Measurements from ENCODE around the gene DDX19B.
A peak's percentile ranks its signal among the peaks of the same experiment; 100 is the strongest.

Gene DDX19B

DNA sequence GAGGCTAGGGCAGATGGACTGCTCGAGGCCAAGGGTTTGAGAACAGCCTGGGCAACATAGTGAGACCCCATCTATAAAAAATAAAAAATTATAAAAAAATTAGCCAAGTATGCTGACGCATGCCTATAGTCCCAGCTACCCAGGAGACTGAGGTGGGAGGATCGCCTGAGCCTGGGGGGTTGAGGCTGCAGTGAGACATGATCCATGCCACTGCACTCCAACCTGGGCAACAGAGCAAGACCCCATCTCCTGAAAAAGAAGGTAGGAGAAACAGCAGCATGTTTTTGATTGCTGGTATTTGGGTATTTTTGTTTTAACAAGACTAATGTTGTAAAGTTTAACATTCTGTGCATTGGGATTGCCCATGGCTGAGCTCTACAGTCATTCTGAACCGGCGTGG lies 38.8 kb downstream of the DDX19B start:
- Histone ChIP-seq H3K4me1 (ENCODE audit: insufficient read depth, insufficient read length) (peaks cover 4% of the 10 kb centered on the region), H3K9ac (ENCODE audit: insufficient read length, low read depth) (no peak overlapping the region), H3K9me3 (ENCODE audit: insufficient read depth, low read length) (no peaks in the 10 kb centered on the region), H3K27me3 (ENCODE audit: insufficient read depth, insufficient read length) (no peaks in the 10 kb centered on the region), H3K36me3 (ENCODE audit: insufficient read depth, insufficient read length, low read length) (peaks cover 62% of the 10 kb centered on the region), H3K4me3 (ENCODE audit: insufficient read length, low read depth) (no peak overlapping the region)
- DNase-seq (ENCODE audit: low read depth, low spot score) = no peak
- no peak for TF ChIP-seq SUZ12 (IDR thresholded peaks at IDR 0.05; ENCODE audit: extremely low read depth, insufficient read depth, insufficient read length)
- no peak for TF ChIP-seq ZNF274 (IDR thresholded peaks at IDR 0.05; ENCODE audit: low read depth, low read length)
- no peak for TF ChIP-seq YY1 (IDR thresholded peaks at IDR 0.05; ENCODE audit: insufficient read depth, insufficient read length)

DNA sequence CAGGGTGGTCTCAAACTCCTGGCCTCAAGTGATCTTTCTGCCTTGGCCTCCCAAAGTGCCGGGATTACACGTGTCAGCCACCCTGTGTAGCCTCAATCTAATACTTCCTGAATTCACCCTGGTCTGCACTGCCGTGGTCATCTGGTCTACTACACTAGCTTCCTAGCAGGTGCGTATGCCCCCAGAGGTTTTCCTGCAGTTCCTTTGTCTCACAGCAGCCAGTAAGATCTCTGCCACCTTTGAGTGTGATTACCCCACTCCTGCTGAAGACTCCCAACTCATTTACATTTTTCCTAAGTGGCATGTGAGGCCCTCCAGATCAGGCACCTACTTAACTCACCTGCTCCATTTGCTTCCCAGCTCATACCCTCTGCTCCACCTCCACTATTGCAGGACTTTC lies 42.6 kb downstream of the DDX19B start:
- H3K4me1 ChIP-seq (ENCODE audit: insufficient read depth, insufficient read length) = peaks cover 4% of the 10 kb centered on the region
- DNase-seq (ENCODE audit: low read depth, low spot score) = no peak
- H3K9ac ChIP-seq (ENCODE audit: insufficient read length, low read depth) = no peak overlapping the region
- no peak overlapping the region for H3K4me3 ChIP-seq (ENCODE audit: insufficient read length, low read depth)
- H3K9me3 ChIP-seq (ENCODE audit: insufficient read depth, low read length) = no peaks in the 10 kb centered on the region
- no peak for TF ChIP-seq ZNF274 (IDR thresholded peaks at IDR 0.05; ENCODE audit: low read depth, low read length)
- no peak for TF ChIP-seq SUZ12 (IDR thresholded peaks at IDR 0.05; ENCODE audit: extremely low read depth, insufficient read depth, insufficient read length)
- no peak for TF ChIP-seq YY1 (IDR thresholded peaks at IDR 0.05; ENCODE audit: insufficient read depth, insufficient read length)
- no peaks in the 10 kb centered on the region for H3K27me3 ChIP-seq (ENCODE audit: insufficient read depth, insufficient read length)
- H3K36me3 ChIP-seq (ENCODE audit: insufficient read depth, insufficient read length, low read length) = peaks cover 40% of the 10 kb centered on the region

DNA sequence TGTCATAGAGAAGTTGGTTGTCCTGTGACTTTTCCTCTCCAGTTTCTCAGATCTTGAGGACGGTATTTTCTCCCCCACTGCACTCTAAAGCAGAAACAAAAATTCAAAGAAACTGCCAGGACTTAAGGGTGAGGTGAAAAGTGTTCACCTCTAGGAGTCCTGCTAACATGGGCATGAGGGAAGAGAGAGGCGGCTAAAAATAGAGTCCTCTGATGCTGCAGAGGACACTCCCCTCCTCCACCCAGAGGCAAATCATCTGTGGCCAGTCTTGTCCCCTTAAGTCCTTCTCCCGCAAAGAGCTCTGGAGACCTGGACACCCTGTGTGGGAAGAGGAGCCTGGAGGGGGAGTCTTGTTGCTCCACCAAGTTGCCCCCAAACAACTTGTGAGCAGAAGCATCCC lies 43.0 kb downstream of the DDX19B start:
- Histone ChIP-seq H3K9ac (ENCODE audit: insufficient read length, low read depth) (peak overlapping the region; percentile 24), H3K4me1 (ENCODE audit: insufficient read depth, insufficient read length) (peaks cover 4% of the 10 kb centered on the region), H3K4me3 (ENCODE audit: insufficient read length, low read depth) (no peak overlapping the region), H3K9me3 (ENCODE audit: insufficient read depth, low read length) (no peaks in the 10 kb centered on the region), H3K27me3 (ENCODE audit: insufficient read depth, insufficient read length) (no peaks in the 10 kb centered on the region), H3K36me3 (ENCODE audit: insufficient read depth, insufficient read length, low read length) (peaks cover 37% of the 10 kb centered on the region)
- TF ChIP-seq ZNF274 (IDR thresholded peaks at IDR 0.05; ENCODE audit: low read depth, low read length) (no peak), YY1 (IDR thresholded peaks at IDR 0.05; ENCODE audit: insufficient read depth, insufficient read length) (no peak), SUZ12 (IDR thresholded peaks at IDR 0.05; ENCODE audit: extremely low read depth, insufficient read depth, insufficient read length) (no peak)
- no peak for DNase-seq (ENCODE audit: low read depth, low spot score)

DNA sequence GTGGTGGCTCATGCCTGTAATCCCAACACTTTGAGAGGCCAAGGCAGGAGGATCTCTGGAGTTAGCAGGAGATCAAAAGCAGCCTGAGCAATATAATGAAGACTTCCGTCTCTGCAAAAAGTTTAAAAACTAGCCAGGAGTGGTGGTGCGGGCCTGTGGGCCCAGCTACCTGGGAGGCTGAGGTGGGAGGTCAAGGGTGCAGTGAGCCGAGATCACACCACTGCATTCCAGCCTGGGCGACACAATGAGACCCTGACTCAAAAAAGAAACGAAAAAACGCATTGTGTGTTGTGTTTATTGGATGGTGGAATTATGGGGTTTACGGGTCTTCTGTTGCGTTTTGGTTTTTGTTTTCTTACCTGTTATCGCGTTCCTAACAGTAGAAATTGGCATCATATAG lies 46.9 kb downstream of the DDX19B start:
- H3K4me1 ChIP-seq (ENCODE audit: insufficient read depth, insufficient read length) = peaks cover 4% of the 10 kb centered on the region
- no peaks in the 10 kb centered on the region for H3K27me3 ChIP-seq (ENCODE audit: insufficient read depth, insufficient read length)
- H3K9ac ChIP-seq (ENCODE audit: insufficient read length, low read depth) = peak overlapping the region; percentile 97
- peaks cover 36% of the 10 kb centered on the region for H3K36me3 ChIP-seq (ENCODE audit: insufficient read depth, insufficient read length, low read length)
- peak overlapping the region; percentile 97 for H3K4me3 ChIP-seq (ENCODE audit: insufficient read length, low read depth)
- no peak for DNase-seq (ENCODE audit: low read depth, low spot score)
- TF ChIP-seq YY1 (IDR thresholded peaks at IDR 0.05; ENCODE audit: insufficient read depth, insufficient read length) (no peak), ZNF274 (IDR thresholded peaks at IDR 0.05; ENCODE audit: low read depth, low read length) (no peak), SUZ12 (IDR thresholded peaks at IDR 0.05; ENCODE audit: extremely low read depth, insufficient read depth, insufficient read length) (no peak)
- no peaks in the 10 kb centered on the region for H3K9me3 ChIP-seq (ENCODE audit: insufficient read depth, low read length)

DNA sequence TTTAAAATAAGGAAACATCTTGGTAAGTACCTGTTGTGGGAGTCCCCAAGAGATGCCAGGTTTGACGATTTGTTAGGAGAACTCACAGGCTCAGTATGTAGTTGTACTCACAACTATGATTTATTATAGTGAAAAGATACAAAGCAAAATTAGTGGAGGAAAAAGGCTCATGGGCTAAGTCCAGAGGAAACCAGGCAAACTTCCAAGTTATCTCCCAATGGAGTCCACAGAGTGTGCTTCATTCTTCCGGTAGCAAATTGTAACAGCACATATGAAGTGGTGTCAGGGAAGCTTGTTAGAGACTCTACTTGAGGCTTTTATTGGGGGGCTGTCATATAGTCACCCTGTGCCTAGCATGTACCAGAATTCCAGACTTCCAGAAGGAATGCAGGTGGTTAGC lies 50.0 kb downstream of the DDX19B start:
- Histone ChIP-seq H3K9me3 (ENCODE audit: insufficient read depth, low read length) (no peaks in the 10 kb centered on the region), H3K36me3 (ENCODE audit: insufficient read depth, insufficient read length, low read length) (peaks cover 61% of the 10 kb centered on the region), H3K27me3 (ENCODE audit: insufficient read depth, insufficient read length) (no peaks in the 10 kb centered on the region), H3K4me1 (ENCODE audit: insufficient read depth, insufficient read length) (no peaks in the 10 kb centered on the region), H3K9ac (ENCODE audit: insufficient read length, low read depth) (no peak overlapping the region), H3K4me3 (ENCODE audit: insufficient read length, low read depth) (no peak overlapping the region)
- no peak for DNase-seq (ENCODE audit: low read depth, low spot score)
- TF ChIP-seq ZNF274 (IDR thresholded peaks at IDR 0.05; ENCODE audit: low read depth, low read length) = no peak
- no peak for TF ChIP-seq SUZ12 (IDR thresholded peaks at IDR 0.05; ENCODE audit: extremely low read depth, insufficient read depth, insufficient read length)
- no peak for TF ChIP-seq YY1 (IDR thresholded peaks at IDR 0.05; ENCODE audit: insufficient read depth, insufficient read length)

DNA sequence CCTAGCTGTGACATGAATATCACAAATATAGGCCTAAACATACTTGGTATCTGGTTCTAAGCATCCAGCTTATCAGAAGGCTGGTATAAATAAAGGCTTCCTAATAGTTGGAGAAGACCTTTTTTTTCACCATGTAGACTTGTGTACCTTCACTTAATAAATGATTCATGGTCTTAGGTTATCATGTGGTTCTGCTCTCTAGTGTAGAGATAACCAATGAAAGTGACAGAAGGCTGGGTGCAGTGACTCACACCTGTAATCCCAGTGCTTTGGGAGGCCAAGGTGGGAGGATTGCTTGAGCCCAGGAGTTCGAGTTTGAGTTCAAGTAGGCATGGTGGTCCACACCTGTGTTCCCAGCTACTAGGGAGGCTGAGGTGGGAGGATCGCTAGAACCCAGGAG lies 50.8 kb downstream of the DDX19B start:
- peaks cover 63% of the 10 kb centered on the region for H3K36me3 ChIP-seq (ENCODE audit: insufficient read depth, insufficient read length, low read length)
- no peak for DNase-seq (ENCODE audit: low read depth, low spot score)

DNA sequence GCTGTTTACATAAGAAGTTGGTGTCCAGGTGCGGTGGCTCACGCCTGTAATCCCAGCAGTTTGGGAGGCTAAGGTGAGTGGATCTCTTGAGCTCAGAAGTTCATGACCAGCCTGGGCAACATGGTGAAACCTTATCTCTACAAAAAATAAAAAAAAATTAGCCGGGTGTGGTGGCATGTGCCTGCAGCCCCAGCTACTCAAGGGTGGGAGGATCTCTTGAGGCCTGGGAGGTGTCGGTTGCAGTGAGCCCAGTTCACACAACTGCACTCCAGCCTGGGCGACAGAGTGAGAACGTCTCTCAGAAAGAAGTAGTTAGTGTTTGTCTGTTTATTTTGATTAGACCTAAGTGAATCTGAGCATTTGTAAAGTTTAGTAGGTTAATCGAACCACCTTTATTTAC lies 60.6 kb downstream of the DDX19B start:
- peaks cover 92% of the 10 kb centered on the region for H3K36me3 ChIP-seq (ENCODE audit: insufficient read depth, insufficient read length, low read length)

More for the DNA sequence above, 50.8 kb downstream of the DDX19B start:
- H3K4me1 ChIP-seq (ENCODE audit: insufficient read depth, insufficient read length) = no peaks in the 10 kb centered on the region
- H3K27me3 ChIP-seq (ENCODE audit: insufficient read depth, insufficient read length) = no peaks in the 10 kb centered on the region
- TF ChIP-seq YY1 (IDR thresholded peaks at IDR 0.05; ENCODE audit: insufficient read depth, insufficient read length) (no peak), SUZ12 (IDR thresholded peaks at IDR 0.05; ENCODE audit: extremely low read depth, insufficient read depth, insufficient read length) (no peak)
- H3K9ac ChIP-seq (ENCODE audit: insufficient read length, low read depth) = no peak overlapping the region
- no peak overlapping the region for H3K4me3 ChIP-seq (ENCODE audit: insufficient read length, low read depth)
- no peaks in the 10 kb centered on the region for H3K9me3 ChIP-seq (ENCODE audit: insufficient read depth, low read length)

More for the DNA sequence above, 60.6 kb downstream of the DDX19B start:
- no peak overlapping the region for H3K4me3 ChIP-seq (ENCODE audit: insufficient read length, low read depth)
- TF ChIP-seq YY1 (IDR thresholded peaks at IDR 0.05; ENCODE audit: insufficient read depth, insufficient read length) (no peak), ZNF274 (IDR thresholded peaks at IDR 0.05; ENCODE audit: low read depth, low read length) (no peak), SUZ12 (IDR thresholded peaks at IDR 0.05; ENCODE audit: extremely low read depth, insufficient read depth, insufficient read length) (no peak)
- H3K9ac ChIP-seq (ENCODE audit: insufficient read length, low read depth) = no peak overlapping the region
- H3K9me3 ChIP-seq (ENCODE audit: insufficient read depth, low read length) = no peaks in the 10 kb centered on the region
- DNase-seq (ENCODE audit: low read depth, low spot score) = no peak
- no peaks in the 10 kb centered on the region for H3K27me3 ChIP-seq (ENCODE audit: insufficient read depth, insufficient read length)
- H3K4me1 ChIP-seq (ENCODE audit: insufficient read depth, insufficient read length) = peaks cover 2% of the 10 kb centered on the region
